SKM-1 treated with dmso at 0.1 percent for 144 hours (cell line): ENCODE results near the gene ARID1A.
A peak's percentile ranks its signal among the peaks of the same experiment; 100 is the strongest.
"Not testable (repeated sequence)": the region's sequence is repeated elsewhere in the genome, so short reads cannot be mapped to it uniquely, and the experiment has no call there.

Experiments
- DNase-seq: peaks from one replicate; lab custom pipeline; 2025; ENCODE audit not compliant: unreplicated experiment; lab: John Stamatoyannopoulos, UW

Gene ARID1A

GRCh38 chr1:26695356-26696118 lies at the start of gene ARID1A:
ARID1A (plus strand) TSS chr1:26696015; CDS start chr1:26696404, 389 bp downstream.
- peak; percentile 93 for DNase-seq

GRCh38 chr1:26664802-26665201 lies 31.0 kb upstream of the ARID1A start:
- no peak for DNase-seq

- no peak for DNase-seq
Measured at GRCh38 chr1:26666855-26667254, 29.0 kb upstream of the ARID1A start.

GRCh38 chr1:26668106-26668786 lies 27.6 kb upstream of the ARID1A start:
- not testable (repeated sequence) for DNase-seq

- DNase-seq: peak; percentile 60
Measured at GRCh38 chr1:26677306-26678115, 18.3 kb upstream of the ARID1A start.

- no peak for DNase-seq
Measured at GRCh38 chr1:26684763-26685508, 10.9 kb upstream of the ARID1A start.

GRCh38 chr1:26686795-26687194 lies 9.0 kb upstream of the ARID1A start:
- no peak for DNase-seq

- no peak for DNase-seq
Measured at GRCh38 chr1:26689504-26689903, 6.3 kb upstream of the ARID1A start.

GRCh38 chr1:26690157-26690556 lies 5.7 kb upstream of the ARID1A start:
- DNase-seq: peak; percentile 39

- no peak for DNase-seq
Measured at GRCh38 chr1:26690576-26691031, 5.2 kb upstream of the ARID1A start.

GRCh38 chr1:26692211-26692792 lies 3.5 kb upstream of the ARID1A start:
- peak; percentile 96 for DNase-seq

- DNase-seq: peak; percentile 99
Measured at GRCh38 chr1:26692793-26693490, 2.9 kb upstream of the ARID1A start.

GRCh38 chr1:26693599-26694572 lies 1.9 kb upstream of the ARID1A start:
- no peak for DNase-seq

- no peak for DNase-seq
Measured at GRCh38 chr1:26694638-26695355, 1.0 kb upstream of the ARID1A start.

- no peak for DNase-seq
Measured at GRCh38 chr1:26696119-26696653, 371 bp downstream of the ARID1A start.

GRCh38 chr1:26696654-26697430 lies 1.0 kb downstream of the ARID1A start:
- no peak for DNase-seq

GRCh38 chr1:26697431-26697977 lies 1.7 kb downstream of the ARID1A start:
- DNase-seq: no peak
